Hepatocyte (in vitro differentiated cells): ENCODE measurements around the gene ECSIT. TPM values are rescaled to one million over a fixed set of nuclear protein-coding genes. Genes with fewer than 3 reads are reported as not detected.
A peak's percentile ranks its signal among the peaks of the same experiment; 100 is the strongest.
"Not testable (repeated sequence)": the region's sequence is repeated elsewhere in the genome, so short reads cannot be mapped to it uniquely, and the experiment has no call there.

Experiments
- DNase-seq: peaks from one replicate; pipeline ENCODE4 v3.0.0-alpha.2; 2016; ENCODE audit warnings: low spot score
- H2AFZ ChIP-seq: fragments of 200-600 bp; sonication (generic); 2 replicates; pipeline ENCODE4 v1.6.0; 2016; ENCODE audit warnings: antibody characterized with exemption, mild to moderate bottlenecking
- H3K27ac ChIP-seq: fragments of 200-600 bp; sonication (generic); 2 replicates; pipeline ENCODE4 v1.5.1; 2016; ENCODE audit warnings: mild to moderate bottlenecking
- H3K27me3 ChIP-seq: fragments of 200-600 bp; sonication (generic); 2 replicates; pipeline ENCODE4 v1.6.1; 2016
- H3K36me3 ChIP-seq: fragments of 200-600 bp; sonication (generic); replicated peaks from 2 replicates; pipeline ENCODE4 v1.5.1; 2016; ENCODE audit warnings: low read depth; ENCODE audit not compliant: insufficient read depth
- H3K4me1 ChIP-seq: fragments of 200-600 bp; sonication (generic); 2 replicates; pipeline ENCODE4 v1.5.1; 2016; ENCODE audit warnings: mild to moderate bottlenecking, moderate library complexity; ENCODE audit not compliant: insufficient read depth
- H3K4me2 ChIP-seq: fragments of 200-600 bp; sonication (generic); 2 replicates; pipeline ENCODE4 v1.6.0; 2016
- H3K4me3 ChIP-seq: fragments of 200-600 bp; sonication (generic); 2 replicates; pipeline ENCODE4 v1.5.1; 2016; ENCODE audit warnings: mild to moderate bottlenecking
- H3K79me2 ChIP-seq: fragments of 200-600 bp; sonication (generic); 2 replicates; pipeline ENCODE4 v1.6.0; 2017; ENCODE audit warnings: mild to moderate bottlenecking
- H3K9me2 ChIP-seq: fragments of 200-600 bp; sonication (generic); replicated peaks from 2 replicates; pipeline ENCODE4 v1.6.0; 2017; ENCODE audit warnings: mild to moderate bottlenecking; ENCODE audit not compliant: insufficient read depth
- H3K9me3 ChIP-seq: fragments of 200-600 bp; sonication (generic); 2 replicates; pipeline ENCODE4 v1.5.1; 2016; ENCODE audit warnings: low read depth, mild to moderate bottlenecking
- H4K20me1 ChIP-seq: fragments of 200-600 bp; sonication (generic); 2 replicates; pipeline ENCODE4 v1.6.0; 2016; ENCODE audit warnings: mild to moderate bottlenecking; ENCODE audit not compliant: insufficient read depth, poor library complexity, severe bottlenecking
- EZH2 ChIP-seq: fragments of 200-600 bp; sonication (generic); IDR thresholded peaks from 2 replicates; pipeline ENCODE4 v1.6.1; 2016; ENCODE audit warnings: antibody characterized with exemption, mild to moderate bottlenecking, borderline replicate concordance
- EZH2phosphoT487 ChIP-seq: fragments of 200-600 bp; sonication (generic); IDR thresholded peaks from one replicate; pipeline ENCODE4 v1.6.1; 2018; ENCODE audit warnings: antibody characterized with exemption, mild to moderate bottlenecking, low read depth, moderate library complexity; ENCODE audit not compliant: unreplicated experiment, severe bottlenecking
- WGBS: methylation state at CpG from one replicate; pipeline ENCODE4 v1.1.6; 2016; ENCODE audit warnings: low lambda C conversion rate; ENCODE audit errors: missing lambda C conversion rate; 5-methylcytosine and 5-hydroxymethylcytosine counted together
- polyA plus RNA-seq: library from polyadenylated mRNA; unstranded; fragments of >200 nt; fragmentation: Nextera tagmentation; extraction: Ambion mirVana; gene quantifications from 2 replicates; pipeline ENCODE4 v1.2.1, GENCODE V29; 2016
- total RNA-seq: library from RNA; depleted of rRNA; stranded (reverse); fragments of >200 nt; gene quantifications from 2 replicates; pipeline ENCODE4 v1.2.3, GENCODE V29; 2014
- TF ChIP-seq, protein P1 (sequence below): fragments of 200-600 bp; sonication (generic); IDR thresholded peaks from 2 replicates; pipeline ENCODE4 v1.5.1; 2016; ENCODE audit warnings: antibody characterized with exemption, mild to moderate bottlenecking; ENCODE audit not compliant: poor library complexity

Gene ECSIT
- total and polyA plus RNA-seq, 2 experiments from 2014 or later, result 23.2 to 32.5 TPM

DNA sequence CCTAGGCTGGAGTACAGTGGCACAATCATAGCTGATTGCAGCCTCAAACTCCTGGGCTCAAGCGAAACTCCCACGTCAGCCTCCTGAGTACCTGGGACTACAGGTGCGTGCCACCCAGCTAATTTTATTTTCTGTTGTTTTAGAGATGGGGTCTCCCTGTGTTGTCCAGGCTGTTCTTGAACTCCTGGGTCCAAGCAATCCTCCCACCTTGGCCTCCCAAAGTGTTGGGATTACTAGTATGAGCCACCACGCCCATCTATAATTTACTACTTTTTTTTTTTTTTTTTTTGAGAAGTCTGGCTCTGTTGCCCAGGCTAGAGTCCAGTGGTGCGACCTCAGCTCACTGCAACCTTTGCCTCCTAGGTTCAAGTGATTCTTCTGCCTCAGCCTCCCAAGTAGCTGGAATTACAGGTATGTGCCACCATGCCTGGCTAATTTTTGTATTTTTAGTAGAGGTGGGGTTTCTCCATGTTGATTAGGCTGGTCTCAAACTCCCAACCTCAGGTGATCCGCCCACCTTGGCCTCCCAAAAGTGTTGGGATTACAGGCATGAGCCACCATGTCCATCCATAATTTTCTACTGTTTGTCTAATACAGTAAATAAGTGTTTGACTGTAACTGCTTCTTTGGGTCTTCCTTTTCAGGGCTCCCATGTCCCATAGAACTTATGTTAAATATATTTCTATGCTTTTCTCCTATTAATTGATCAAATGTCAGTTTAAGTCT lies 35.3 kb upstream of the ECSIT start:
- H3K4me1 ChIP-seq, H3K27ac ChIP-seq, H3K36me3 ChIP-seq, H3K4me3 ChIP-seq, H3K9me3 ChIP-seq, H3K9me2 ChIP-seq, H3K79me2 ChIP-seq, H2AFZ ChIP-seq, H3K4me2 ChIP-seq, H4K20me1 ChIP-seq, DNase-seq, H3K27me3 ChIP-seq: not testable (repeated sequence)
- 95% methylated on average over 6 of the region's 6 CpGs for WGBS

DNA sequence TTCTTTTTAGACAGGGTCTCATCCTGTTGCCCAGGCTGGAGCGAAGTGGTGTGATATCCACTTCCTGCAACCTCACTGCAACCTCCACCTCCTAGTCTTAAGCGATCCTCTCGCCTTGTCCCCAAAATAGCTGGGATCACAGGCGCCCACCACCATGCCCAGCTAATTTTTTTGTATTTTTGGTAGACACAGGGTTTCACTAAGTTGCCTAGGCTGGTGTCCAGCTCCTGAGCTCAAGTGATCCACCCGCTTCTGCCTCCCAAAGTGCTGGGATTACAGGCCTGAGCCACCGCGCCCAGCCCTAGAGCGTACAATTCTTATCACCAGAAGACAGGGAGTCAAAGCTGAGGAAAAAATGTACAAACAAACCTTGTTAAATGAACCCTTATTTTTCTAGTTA lies 34.6 kb upstream of the ECSIT start:
- Histone ChIP-seq H3K27me3 (no peaks in the 10 kb centered on the region), H3K4me1 (peaks cover 5% of the 10 kb centered on the region), H3K79me2 (peaks cover 4% of the 10 kb centered on the region), H4K20me1 (peaks cover under 1% of the 10 kb centered on the region), H3K9me2 (no peaks in the 10 kb centered on the region), H3K9me3 (no peaks in the 10 kb centered on the region), H3K27ac (no peak overlapping the region), H3K36me3 (no peaks in the 10 kb centered on the region), H3K4me3 (no peak overlapping the region), H3K4me2 (no peak overlapping the region), H2AFZ (no peak overlapping the region)
- no peak for DNase-seq
- 88% methylated on average over 8 of the region's 8 CpGs for WGBS
- no peak for TF ChIP-seq EZH2
- TF ChIP-seq, protein P1, sequence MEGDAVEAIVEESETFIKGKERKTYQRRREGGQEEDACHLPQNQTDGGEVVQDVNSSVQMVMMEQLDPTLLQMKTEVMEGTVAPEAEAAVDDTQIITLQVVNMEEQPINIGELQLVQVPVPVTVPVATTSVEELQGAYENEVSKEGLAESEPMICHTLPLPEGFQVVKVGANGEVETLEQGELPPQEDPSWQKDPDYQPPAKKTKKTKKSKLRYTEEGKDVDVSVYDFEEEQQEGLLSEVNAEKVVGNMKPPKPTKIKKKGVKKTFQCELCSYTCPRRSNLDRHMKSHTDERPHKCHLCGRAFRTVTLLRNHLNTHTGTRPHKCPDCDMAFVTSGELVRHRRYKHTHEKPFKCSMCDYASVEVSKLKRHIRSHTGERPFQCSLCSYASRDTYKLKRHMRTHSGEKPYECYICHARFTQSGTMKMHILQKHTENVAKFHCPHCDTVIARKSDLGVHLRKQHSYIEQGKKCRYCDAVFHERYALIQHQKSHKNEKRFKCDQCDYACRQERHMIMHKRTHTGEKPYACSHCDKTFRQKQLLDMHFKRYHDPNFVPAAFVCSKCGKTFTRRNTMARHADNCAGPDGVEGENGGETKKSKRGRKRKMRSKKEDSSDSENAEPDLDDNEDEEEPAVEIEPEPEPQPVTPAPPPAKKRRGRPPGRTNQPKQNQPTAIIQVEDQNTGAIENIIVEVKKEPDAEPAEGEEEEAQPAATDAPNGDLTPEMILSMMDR, result no peak
- no peak for TF ChIP-seq EZH2phosphoT487

DNA sequence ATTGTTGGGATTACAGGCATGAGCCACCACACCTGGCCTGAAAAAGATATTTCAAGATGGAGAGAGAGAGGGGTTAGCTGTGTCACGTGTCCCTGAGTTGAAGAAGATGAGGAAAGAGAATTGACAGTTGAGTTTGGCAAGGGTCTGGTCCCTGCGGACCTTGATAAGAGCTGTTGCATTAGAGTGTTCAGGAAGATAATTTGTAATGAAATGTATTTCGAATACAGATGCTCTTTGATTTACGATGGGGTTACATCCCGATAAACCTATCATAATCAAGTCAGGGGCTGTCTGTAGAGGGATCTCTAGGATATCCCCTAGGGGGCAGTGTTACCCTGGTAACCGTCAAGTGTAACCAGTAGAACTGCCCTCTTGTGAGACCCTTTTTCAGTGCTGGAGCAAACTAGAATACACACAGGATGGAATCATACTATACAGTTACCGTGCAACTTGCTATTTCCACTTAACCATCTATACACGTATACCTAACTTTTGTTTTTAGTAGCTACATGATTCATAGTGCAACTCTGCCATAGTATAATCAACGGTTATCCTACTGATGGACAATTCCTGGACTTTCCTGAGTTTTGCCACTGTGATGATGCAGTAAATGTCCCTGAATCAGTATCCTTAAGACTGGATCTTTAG lies 31.6 kb upstream of the ECSIT start:
- H3K27ac ChIP-seq, result no peak overlapping the region
- H3K4me3 ChIP-seq, result no peak overlapping the region
- no peaks in the 10 kb centered on the region for H3K36me3 ChIP-seq
- H3K27me3 ChIP-seq, result no peaks in the 10 kb centered on the region
- H2AFZ ChIP-seq, result no peak overlapping the region
- H3K4me1 ChIP-seq, result peaks cover 13% of the 10 kb centered on the region
- H3K79me2 ChIP-seq, result peaks cover 30% of the 10 kb centered on the region
- DNase-seq, result peak; percentile 81
- TF ChIP-seq EZH2phosphoT487 (no peak), EZH2 (no peak)
- TF ChIP-seq, protein P1, result peak; percentile 51
- no peaks in the 10 kb centered on the region for H3K9me3 ChIP-seq
- H3K4me2 ChIP-seq, result peak overlapping the region; percentile 85
- peaks cover 21% of the 10 kb centered on the region for H4K20me1 ChIP-seq
- no peaks in the 10 kb centered on the region for H3K9me2 ChIP-seq
- WGBS, result 29% methylated on average over 9 of the region's 9 CpGs
